K562 (cell line): ENCODE measurements around the gene NRCAM.

Experiments
- CBFB ChIP-seq: sonication (generic); formaldehyde crosslinking; IDR thresholded peaks from 2 replicates; pipeline ENCODE4 v1.4.0; 2020; ENCODE audit warnings: mild to moderate bottlenecking, missing genetic modification reagents
- CREM ChIP-seq: IDR thresholded peaks from 2 replicates; pipeline ENCODE4 v1.6.1; 2014; ENCODE audit warnings: antibody characterized with exemption, low read depth
- CTCF ChIP-seq, 3 experiments: IDR thresholded peaks in 2 of 3; conservative IDR thresholded peaks in 1 of 3; 2 replicates each; pipeline ENCODE4 v1.5.1; 2011 to 2012; ENCODE audit warnings: low read length in 3 of 3, mild to moderate bottlenecking in 3 of 3, control low read depth in 2 of 3, improper control_type of control experiment in 1 of 3, inconsistent platforms in 1 of 3, low read depth in 1 of 3, mixed read lengths in 1 of 3, moderate library complexity in 1 of 3; ENCODE audit not compliant: insufficient read depth in 2 of 3
- FOXK2 ChIP-seq, 2 experiments: fragments of 450-650 bp; IDR thresholded peaks in 1 of 2; conservative IDR thresholded peaks in 1 of 2; 2 replicates each; pipeline ENCODE4 v1.6.1; 2016; ENCODE audit warnings: low read depth in 2 of 2, mild to moderate bottlenecking in 1 of 2
- NR2C1 ChIP-seq, 2 experiments: fragments of 450-650 bp; IDR thresholded peaks; 2 replicates each; pipeline ENCODE4 v1.6.1; 2017; ENCODE audit warnings: mild to moderate bottlenecking in 2 of 2, antibody characterized with exemption in 1 of 2, inconsistent platforms in 1 of 2, missing compliant biosample characterization in 1 of 2, missing genetic modification characterization in 1 of 2
- POLR2AphosphoS5 ChIP-seq: IDR thresholded peaks from 2 replicates; pipeline ENCODE4 v1.6.1; 2011; ENCODE audit warnings: mild to moderate bottlenecking, low read depth, low read length, moderate library complexity; ENCODE audit not compliant: control insufficient read depth, insufficient read depth
- POLR2B ChIP-seq: fragments of 450-650 bp; IDR thresholded peaks from 2 replicates; pipeline ENCODE4 v1.6.1; 2018; ENCODE audit warnings: low read depth; ENCODE audit not compliant: partially characterized antibody
- SAFB2 ChIP-seq: fragments of 200-400 bp; formaldehyde crosslinking; IDR thresholded peaks from 2 replicates; pipeline ENCODE4 v1.6.1; 2018; ENCODE audit warnings: borderline replicate concordance, low read length, low read depth, moderate library complexity; ENCODE audit not compliant: severe bottlenecking
- TAF1 ChIP-seq: IDR thresholded peaks from 2 replicates; pipeline ENCODE4 v1.6.1; 2011; ENCODE audit warnings: mild to moderate bottlenecking, low read length, moderate library complexity; ENCODE audit not compliant: insufficient read depth, control insufficient read depth, severe bottlenecking; ENCODE audit errors: extremely low read depth
- ZBTB9 ChIP-seq: fragments of 450-650 bp; formaldehyde crosslinking; IDR thresholded peaks from 2 replicates; pipeline ENCODE4 v1.4.0; 2020; ENCODE audit warnings: mild to moderate bottlenecking, moderate library complexity
- ZNF253 ChIP-seq: fragments of 250-450 bp; sonication (Bioruptor Pico); conservative IDR thresholded peaks from 2 replicates; pipeline ENCODE4 v1.6.1; 2021; ENCODE audit warnings: mild to moderate bottlenecking
- ZNF277 ChIP-seq: fragments of 250-450 bp; sonication (Bioruptor Pico); IDR thresholded peaks from 2 replicates; pipeline ENCODE4 v1.8.0; 2022; ENCODE audit warnings: inconsistent platforms, mild to moderate bottlenecking, moderate library complexity, borderline replicate concordance

DNA sequence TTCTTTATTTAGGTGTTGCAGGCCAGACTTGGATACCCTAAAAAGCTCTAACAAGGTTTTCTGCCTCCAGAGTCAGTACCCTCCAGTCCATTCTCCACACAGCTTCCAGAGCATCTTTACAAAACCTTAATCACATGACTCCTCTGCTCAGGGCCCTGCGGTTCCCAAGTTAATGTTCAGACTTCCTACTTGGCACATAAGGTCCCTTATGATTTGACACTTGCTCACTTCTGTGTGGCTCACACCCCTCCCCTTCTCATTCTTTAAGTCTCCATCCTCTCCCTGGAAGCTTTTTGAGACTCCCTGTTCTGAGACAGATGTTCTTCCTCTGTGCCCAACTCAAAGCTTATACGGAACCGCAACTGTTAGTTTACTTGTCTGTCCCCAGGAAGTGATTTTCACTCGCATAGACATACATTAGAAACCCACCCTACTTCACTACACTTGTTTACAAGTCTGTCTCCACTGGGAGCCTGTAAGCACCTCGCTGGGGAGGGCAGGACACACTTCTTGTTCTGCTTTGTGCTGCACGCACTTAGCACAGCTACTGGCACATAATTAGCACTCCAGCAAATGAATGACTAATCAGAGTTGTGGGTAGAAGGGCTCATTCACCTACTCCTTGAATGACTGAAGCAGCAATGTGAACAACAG is 171.8 kb downstream of the NRCAM start:
- TF ChIP-seq ZBTB9 (CRISPR knock-in tag), result no peak
- TF ChIP-seq SAFB2, result no peak
- no peak for TF ChIP-seq POLR2AphosphoS5
- TF ChIP-seq CTCF (IDR thresholded peaks at IDR 0.05 in 2 of 3, conservative IDR thresholded peaks at IDR 0.05 in 1 of 3; ENCODE audit: insufficient read depth in 2 of 3, low read depth in 1 of 3, low read length in 3 of 3), result no peak
- TF ChIP-seq TAF1, result no peak
- TF ChIP-seq CREM, result no peak
- TF ChIP-seq POLR2B, result no peak
- no peak for TF ChIP-seq ZNF277
- TF ChIP-seq CBFB (CRISPR knock-in tag), result no peak
- no peak for TF ChIP-seq FOXK2 (conservative IDR thresholded peaks at IDR 0.05 in 1 of 2, IDR thresholded peaks at IDR 0.05 in 1 of 2; ENCODE audit: low read depth in 2 of 2)
- no peak for TF ChIP-seq NR2C1 (IDR thresholded peaks at IDR 0.05)
- no peak for TF ChIP-seq NR2C1 (tag; IDR thresholded peaks at IDR 0.05)
- no peak for TF ChIP-seq ZNF253 (CRISPR knock-in tag)
